Breast epithelium (tissue), 3 donors: ENCODE results near the gene RTN4.

Source experiments
- POLR2A ChIP-seq: fragments of 450-650 bp; IDR thresholded peaks from one replicate; pipeline ENCODE4 v1.6.1; 2016; ENCODE audit warnings: antibody characterized with exemption, mild to moderate bottlenecking, moderate library complexity
- TF ChIP-seq, protein P1 (sequence below), 3 donors: fragments of 450-650 bp; IDR thresholded peaks; one replicate each; pipeline ENCODE4 v1.5.1; 2016 to 2017; ENCODE audit warnings: antibody characterized with exemption in 3 of 3, mild to moderate bottlenecking in 3 of 3, moderate library complexity in 3 of 3

DNA sequence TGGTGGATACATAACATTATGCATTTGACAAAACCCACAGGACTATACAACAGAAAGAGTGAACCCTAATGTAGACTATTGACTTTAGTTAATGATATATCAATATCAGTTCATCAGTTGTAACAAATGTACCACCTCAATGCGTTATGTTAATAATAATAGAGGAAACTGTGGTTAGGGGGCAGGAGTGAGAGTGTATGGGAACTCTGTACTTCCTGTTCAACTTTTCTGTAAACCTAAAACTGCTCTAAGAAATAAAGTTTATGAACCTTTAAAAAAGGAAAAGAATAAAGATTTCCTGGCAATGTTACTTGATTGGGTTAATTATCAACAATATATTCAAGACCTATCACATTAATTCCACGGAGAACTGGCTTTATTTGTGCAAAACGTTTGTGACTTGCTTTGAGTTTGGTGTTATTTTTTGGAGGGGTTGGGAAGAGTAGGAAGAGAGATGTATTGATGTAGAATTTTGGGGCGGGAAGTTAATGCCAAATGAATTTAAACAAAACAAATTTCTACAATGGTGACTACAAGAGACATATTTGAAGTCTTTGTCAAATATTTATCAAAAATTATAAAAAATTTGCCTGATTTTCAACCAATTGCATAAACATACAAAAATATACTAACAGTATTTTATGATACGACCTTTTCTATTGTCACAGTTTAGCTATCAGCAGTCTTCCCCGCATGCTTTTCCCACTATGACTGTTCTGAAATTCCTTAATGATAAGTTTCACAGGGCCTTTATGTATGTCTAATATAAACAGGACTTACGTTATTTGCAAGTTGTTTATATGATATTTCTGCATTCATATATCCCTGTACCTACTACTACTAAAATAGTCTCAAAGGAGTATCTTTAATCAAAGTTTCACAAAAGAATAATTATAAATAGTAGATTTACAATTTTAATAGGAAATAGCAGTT, 2.1 kb upstream of the RTN4 start:
- TF ChIP-seq, protein P1, sequence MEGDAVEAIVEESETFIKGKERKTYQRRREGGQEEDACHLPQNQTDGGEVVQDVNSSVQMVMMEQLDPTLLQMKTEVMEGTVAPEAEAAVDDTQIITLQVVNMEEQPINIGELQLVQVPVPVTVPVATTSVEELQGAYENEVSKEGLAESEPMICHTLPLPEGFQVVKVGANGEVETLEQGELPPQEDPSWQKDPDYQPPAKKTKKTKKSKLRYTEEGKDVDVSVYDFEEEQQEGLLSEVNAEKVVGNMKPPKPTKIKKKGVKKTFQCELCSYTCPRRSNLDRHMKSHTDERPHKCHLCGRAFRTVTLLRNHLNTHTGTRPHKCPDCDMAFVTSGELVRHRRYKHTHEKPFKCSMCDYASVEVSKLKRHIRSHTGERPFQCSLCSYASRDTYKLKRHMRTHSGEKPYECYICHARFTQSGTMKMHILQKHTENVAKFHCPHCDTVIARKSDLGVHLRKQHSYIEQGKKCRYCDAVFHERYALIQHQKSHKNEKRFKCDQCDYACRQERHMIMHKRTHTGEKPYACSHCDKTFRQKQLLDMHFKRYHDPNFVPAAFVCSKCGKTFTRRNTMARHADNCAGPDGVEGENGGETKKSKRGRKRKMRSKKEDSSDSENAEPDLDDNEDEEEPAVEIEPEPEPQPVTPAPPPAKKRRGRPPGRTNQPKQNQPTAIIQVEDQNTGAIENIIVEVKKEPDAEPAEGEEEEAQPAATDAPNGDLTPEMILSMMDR (IDR thresholded peaks at IDR 0.05), result no peak
- no peak for TF ChIP-seq POLR2A
